Measurements from ENCODE around the gene IL1RAPL1. TPM values are rescaled to one million over a fixed set of nuclear protein-coding genes. Genes with fewer than 3 reads are reported as not detected.

The IL1RAPL1 gene
- total RNA-seq, 2 experiments from 2014 or later = not detected

- H3K27ac Mint-ChIP-seq = no peak overlapping the region
- no peaks in the 10 kb centered on the region for H3K9me3 Mint-ChIP-seq
- intact Hi-C loops (cut with micrococcal nuclease) = no loop called here
- POLR2A ChIA-PET = no interaction called here
- H3K4me3 Mint-ChIP-seq = no peak overlapping the region
- H3K27me3 Mint-ChIP-seq = no peaks in the 10 kb centered on the region
- no peak for ATAC-seq
- CTCF ChIA-PET = no interaction called here
- no peaks in the 10 kb centered on the region for H3K4me1 Mint-ChIP-seq (ENCODE audit: low read depth)
- no peak for TF ChIP-seq CTCF (IDR thresholded peaks at IDR 0.05)
- H3K36me3 Mint-ChIP-seq (ENCODE audit: low read depth) = no peaks in the 10 kb centered on the region
- DNase-seq = no peak
Measured at GRCh38 chrX:28884823-28885222, 297.6 kb downstream of the IL1RAPL1 start.

GRCh38 chrX:28888416-28888815, 301.2 kb downstream of the IL1RAPL1 start:
- Mint-ChIP-seq H3K27ac (no peak overlapping the region), H3K27me3 (no peaks in the 10 kb centered on the region), H3K4me1 (ENCODE audit: low read depth) (no peaks in the 10 kb centered on the region), H3K4me3 (no peak overlapping the region), H3K9me3 (no peaks in the 10 kb centered on the region), H3K36me3 (ENCODE audit: low read depth) (no peaks in the 10 kb centered on the region)
- DNase-seq (no peak), ATAC-seq (no peak)
- CTCF ChIA-PET = no interaction called here
- intact Hi-C loops (cut with micrococcal nuclease) = no loop called here
- POLR2A ChIA-PET = no interaction called here
- no peak for TF ChIP-seq CTCF (IDR thresholded peaks at IDR 0.05)

- TF ChIP-seq CTCF (IDR thresholded peaks at IDR 0.05) = no peak
- H3K9me3 Mint-ChIP-seq = no peaks in the 10 kb centered on the region
Measured at GRCh38 chrX:28889591-28890090, 302.4 kb downstream of the IL1RAPL1 start.

GRCh38 chrX:28901637-28902036, 314.4 kb downstream of the IL1RAPL1 start:
- DNase-seq (no peak), ATAC-seq (no peak)
- H3K27me3 Mint-ChIP-seq = no peaks in the 10 kb centered on the region
- no peaks in the 10 kb centered on the region for H3K9me3 Mint-ChIP-seq
- POLR2A ChIA-PET = no interaction called here
- H3K4me1 Mint-ChIP-seq (ENCODE audit: low read depth) = no peaks in the 10 kb centered on the region
- intact Hi-C loops (cut with micrococcal nuclease) = no loop called here
- no peak overlapping the region for H3K27ac Mint-ChIP-seq
- no peaks in the 10 kb centered on the region for H3K36me3 Mint-ChIP-seq (ENCODE audit: low read depth)
- CTCF ChIA-PET = no interaction called here
- no peak for TF ChIP-seq CTCF (IDR thresholded peaks at IDR 0.05)
- no peak overlapping the region for H3K4me3 Mint-ChIP-seq

More at GRCh38 chrX:28889591-28890090, 302.4 kb downstream of the IL1RAPL1 start:
- ChIA-PET POLR2A (no interaction called here), CTCF (no interaction called here)
- Mint-ChIP-seq H3K4me3 (no peak overlapping the region), H3K36me3 (ENCODE audit: low read depth) (no peaks in the 10 kb centered on the region), H3K27me3 (no peaks in the 10 kb centered on the region), H3K27ac (no peak overlapping the region), H3K4me1 (ENCODE audit: low read depth) (no peaks in the 10 kb centered on the region)
- ATAC-seq (no peak), DNase-seq (no peak)
- intact Hi-C loops (cut with micrococcal nuclease) = no loop called here

GRCh38 chrX:28910487-28910886, 323.2 kb downstream of the IL1RAPL1 start:
- no peaks in the 10 kb centered on the region for H3K9me3 Mint-ChIP-seq
- no peaks in the 10 kb centered on the region for H3K36me3 Mint-ChIP-seq (ENCODE audit: low read depth)
- H3K4me1 Mint-ChIP-seq (ENCODE audit: low read depth) = no peaks in the 10 kb centered on the region
- H3K27ac Mint-ChIP-seq = no peak overlapping the region
- DNase-seq = no peak
- CTCF ChIA-PET = no interaction called here
- POLR2A ChIA-PET = no interaction called here
- no peak for ATAC-seq
- intact Hi-C loops (cut with micrococcal nuclease) = no loop called here
- H3K27me3 Mint-ChIP-seq = no peaks in the 10 kb centered on the region
- H3K4me3 Mint-ChIP-seq = no peak overlapping the region
- no peak for TF ChIP-seq CTCF (IDR thresholded peaks at IDR 0.05)

Measured in activated CD8-positive, alpha-beta T cell treated with anti-CD3 and anti-CD28 coated beads for 36 hours (primary cell).